Stimulated activated effector memory CD8-positive, alpha-beta T cell treated with anti-CD3 and anti-CD28 coated beads, Interleukin-12 subunit alpha, Interleukin-12 subunit beta, amount 100 ng/mL, for 72 hours (primary cell): Measurements from ENCODE around the gene NSUN2.
A peak's percentile ranks its signal among the peaks of the same experiment; 100 is the strongest.

Source experiments
- ATAC-seq: fragments of 150-1000 bp; cut with Tn5 transposase; 2 replicates; pipeline ENCODE4 v1.10.0; 2021
- DNase-seq, 2 donors: peaks; one replicate each; pipeline ENCODE4 v3.0.0; 2021 to 2022; ENCODE audit warnings: low spot score in 2 of 2
- H3K27ac Mint-ChIP-seq: one replicate; pipeline ENCODE4 v1.8.0; 2022; ENCODE audit warnings: mild to moderate bottlenecking, mixed read lengths
- H3K36me3 Mint-ChIP-seq: one replicate; pipeline ENCODE4 v1.8.0; 2022; ENCODE audit warnings: mild to moderate bottlenecking, mixed read lengths
- H3K4me1 Mint-ChIP-seq: one replicate; pipeline ENCODE4 v1.8.0; 2022; ENCODE audit warnings: mixed read lengths
- H3K4me3 Mint-ChIP-seq: one replicate; pipeline ENCODE4 v1.8.0; 2022; ENCODE audit warnings: mild to moderate bottlenecking, mixed read lengths
- H3K9me3 Mint-ChIP-seq: one replicate; pipeline ENCODE4 v1.8.0; 2022; ENCODE audit warnings: mixed read lengths

The NSUN2 gene

GRCh38 chr5:6632324-6632887, 438 bp downstream of the NSUN2 start:
- DNase-seq (no peak), ATAC-seq (peak; percentile 46)
- Mint-ChIP-seq H3K36me3 (peaks cover 61% of the 10 kb centered on the region), H3K4me3 (peak overlapping the region; percentile 94), H3K4me1 (peaks cover 42% of the 10 kb centered on the region), H3K9me3 (no peaks in the 10 kb centered on the region), H3K27ac (peak overlapping the region; percentile 99)

- no peak for DNase-seq
- H3K36me3 Mint-ChIP-seq = peaks cover 70% of the 10 kb centered on the region
- ATAC-seq = no peak
- no peaks in the 10 kb centered on the region for H3K9me3 Mint-ChIP-seq
- peaks cover 33% of the 10 kb centered on the region for H3K4me1 Mint-ChIP-seq
- peak overlapping the region; percentile 94 for H3K4me3 Mint-ChIP-seq
- H3K27ac Mint-ChIP-seq = peak overlapping the region; percentile 99
These were observed 1.4 kb downstream of the NSUN2 start for GRCh38 chr5:6631441-6631840.

GRCh38 chr5:6626508-6626907, 6.3 kb downstream of the NSUN2 start:
- peaks cover 100% of the 10 kb centered on the region for H3K36me3 Mint-ChIP-seq
- H3K4me1 Mint-ChIP-seq = peaks cover 38% of the 10 kb centered on the region
- peaks cover 6% of the 10 kb centered on the region for H3K9me3 Mint-ChIP-seq

DNA sequence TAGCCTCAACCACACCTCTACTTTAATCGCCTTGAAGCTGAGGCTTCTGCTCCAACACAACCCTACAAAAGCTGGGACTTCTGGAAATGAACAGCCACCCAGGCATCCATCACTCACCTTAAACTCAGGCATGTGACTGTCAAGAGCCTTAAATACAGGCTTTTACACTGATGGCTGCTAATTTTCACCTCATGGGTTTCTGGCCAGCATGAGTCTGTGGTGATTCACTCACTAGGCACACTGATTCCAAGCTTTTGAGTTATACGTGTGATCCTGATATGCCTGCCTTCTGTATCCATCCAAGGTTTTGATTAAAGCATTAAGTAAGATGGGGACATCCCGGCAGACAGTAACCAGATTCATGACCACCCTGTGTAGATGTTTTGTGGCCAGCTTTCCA, 8.9 kb downstream of the NSUN2 start:
- Mint-ChIP-seq H3K27ac (peak overlapping the region; percentile 7), H3K4me1 (peaks cover 16% of the 10 kb centered on the region), H3K4me3 (no peak overlapping the region), H3K9me3 (peaks cover 6% of the 10 kb centered on the region), H3K36me3 (peaks cover 100% of the 10 kb centered on the region)
- DNase-seq = no peak
- ATAC-seq = no peak

More at GRCh38 chr5:6626508-6626907, 6.3 kb downstream of the NSUN2 start:
- Mint-ChIP-seq H3K4me3 (no peak overlapping the region), H3K27ac (no peak overlapping the region)
- DNase-seq = no peak
- ATAC-seq = no peak

DNA sequence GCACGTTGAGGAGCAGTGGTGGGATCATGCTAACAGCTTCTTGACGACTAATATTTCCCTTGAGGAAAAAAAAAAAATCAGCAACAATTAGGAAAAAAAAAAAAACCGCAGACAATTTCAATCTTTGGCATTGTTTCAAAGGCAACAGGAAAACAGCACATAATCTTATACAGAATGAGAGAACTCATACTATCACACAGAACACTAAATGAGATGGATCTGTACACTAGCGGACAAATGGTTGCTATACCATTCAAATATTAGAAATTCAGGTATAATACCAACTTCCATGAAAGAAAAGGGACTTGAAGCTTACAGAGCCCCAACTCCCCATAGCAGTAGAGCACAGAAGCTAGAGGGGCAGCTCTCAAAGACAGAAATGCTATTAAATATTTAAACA, 9.6 kb downstream of the NSUN2 start:
- ATAC-seq (no peak), DNase-seq (no peak)

DNA sequence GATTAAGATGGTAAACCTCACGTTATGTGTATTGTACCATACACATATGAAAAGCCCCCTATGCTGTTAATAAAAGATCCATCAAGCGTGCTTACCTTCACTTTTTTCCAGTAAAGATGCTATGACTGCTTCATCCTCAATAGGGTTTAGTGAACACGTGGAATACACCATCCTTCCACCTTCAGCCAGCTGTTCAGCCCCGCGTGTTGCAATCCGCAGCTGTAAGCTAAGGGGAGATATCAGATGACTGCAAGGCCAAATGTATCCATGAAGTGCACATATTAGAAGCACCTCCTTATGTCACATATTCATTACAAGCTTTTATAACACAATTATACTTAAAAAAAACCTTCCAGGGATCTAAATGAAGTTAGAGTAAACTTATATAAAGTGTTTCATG, 16.2 kb downstream of the NSUN2 start:
- DNase-seq = no peak
- Mint-ChIP-seq H3K9me3 (no peaks in the 10 kb centered on the region), H3K4me1 (peaks cover 30% of the 10 kb centered on the region), H3K27ac (no peak overlapping the region), H3K36me3 (peaks cover 100% of the 10 kb centered on the region), H3K4me3 (no peak overlapping the region)
- ATAC-seq = no peak

More for the DNA sequence above, 9.6 kb downstream of the NSUN2 start:
- Mint-ChIP-seq H3K36me3 (peaks cover 100% of the 10 kb centered on the region), H3K4me1 (peaks cover 21% of the 10 kb centered on the region), H3K27ac (no peak overlapping the region), H3K9me3 (peaks cover 6% of the 10 kb centered on the region), H3K4me3 (no peak overlapping the region)

- ATAC-seq (no peak), DNase-seq (no peak)
- Mint-ChIP-seq H3K27ac (peak overlapping the region; percentile 30), H3K9me3 (no peaks in the 10 kb centered on the region), H3K4me3 (no peak overlapping the region), H3K4me1 (peaks cover 34% of the 10 kb centered on the region), H3K36me3 (peaks cover 100% of the 10 kb centered on the region)
These were observed 17.6 kb downstream of the NSUN2 start for GRCh38 chr5:6615034-6615815.

GRCh38 chr5:6611334-6612256, 21.2 kb downstream of the NSUN2 start:
- Mint-ChIP-seq H3K36me3 (peaks cover 100% of the 10 kb centered on the region), H3K4me3 (no peak overlapping the region), H3K9me3 (no peaks in the 10 kb centered on the region), H3K4me1 (peaks cover 29% of the 10 kb centered on the region), H3K27ac (peak overlapping the region; percentile 23)
- ATAC-seq (no peak), DNase-seq (no peak)

DNA sequence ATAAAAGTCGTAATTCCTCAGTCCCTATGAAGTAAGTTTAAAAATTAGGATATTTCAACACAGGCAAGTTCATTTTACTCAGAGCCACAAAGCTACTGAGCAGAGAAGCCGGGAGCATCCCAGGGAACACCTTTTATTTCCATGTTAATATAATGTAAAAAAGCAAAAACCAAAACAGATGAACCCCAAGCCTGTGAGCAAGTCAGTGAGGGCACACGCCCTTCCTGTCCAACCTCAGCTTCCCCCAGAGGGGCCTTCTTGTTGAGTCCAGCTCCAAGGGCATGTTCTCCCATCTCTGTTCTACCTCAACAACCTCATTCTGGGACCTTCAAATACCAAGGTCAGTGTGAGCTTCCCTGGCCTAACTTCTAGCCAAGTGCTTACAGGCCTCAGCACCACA, 24.8 kb downstream of the NSUN2 start:
- Mint-ChIP-seq H3K36me3 (peaks cover 100% of the 10 kb centered on the region), H3K4me1 (peaks cover 4% of the 10 kb centered on the region), H3K9me3 (no peaks in the 10 kb centered on the region), H3K27ac (peak overlapping the region; percentile 48), H3K4me3 (no peak overlapping the region)
- no peak for DNase-seq
- no peak for ATAC-seq

GRCh38 chr5:6607559-6607936, 25.3 kb downstream of the NSUN2 start:
- H3K4me1 Mint-ChIP-seq = peaks cover 4% of the 10 kb centered on the region
- H3K4me3 Mint-ChIP-seq = no peak overlapping the region
- H3K36me3 Mint-ChIP-seq = peaks cover 100% of the 10 kb centered on the region
- peak overlapping the region; percentile 48 for H3K27ac Mint-ChIP-seq
- DNase-seq (no peak), ATAC-seq (no peak)
- no peaks in the 10 kb centered on the region for H3K9me3 Mint-ChIP-seq

DNA sequence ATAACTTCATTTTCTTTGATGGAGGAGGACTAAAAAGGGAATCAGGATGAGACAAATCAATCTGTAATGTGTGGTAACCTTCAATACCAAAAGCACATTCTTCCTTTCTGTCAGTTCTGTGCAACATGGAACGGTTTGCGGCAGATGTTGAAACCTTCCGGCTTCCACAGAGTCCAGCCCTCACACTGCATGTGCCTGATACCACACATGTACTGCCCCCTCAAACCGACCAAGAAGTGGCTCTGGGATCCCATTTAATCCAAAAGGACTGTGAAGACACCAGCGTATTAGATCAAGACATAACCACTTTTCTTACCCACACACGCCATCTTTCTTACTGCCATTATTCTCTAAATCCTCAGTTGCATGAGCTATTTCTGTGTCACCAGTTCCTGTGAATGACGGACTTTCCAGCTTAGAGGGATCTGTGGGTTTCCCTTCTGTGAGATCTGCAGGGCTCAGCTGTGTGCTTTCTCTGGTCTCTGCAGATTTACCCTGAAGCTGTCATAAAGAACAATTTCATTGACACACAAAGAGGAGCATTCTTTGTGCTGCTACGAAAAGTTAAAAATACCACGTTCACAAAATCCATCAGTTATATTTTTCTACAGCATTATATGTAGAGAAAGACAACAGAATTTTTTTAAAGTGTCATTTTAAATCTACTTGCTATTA, 25.8 kb downstream of the NSUN2 start:
- Mint-ChIP-seq H3K4me3 (no peak overlapping the region), H3K4me1 (peaks cover 4% of the 10 kb centered on the region), H3K9me3 (no peaks in the 10 kb centered on the region), H3K36me3 (peaks cover 100% of the 10 kb centered on the region), H3K27ac (peak overlapping the region; percentile 48)
- DNase-seq (no peak), ATAC-seq (no peak)

GRCh38 chr5:6604946-6605345, 27.9 kb downstream of the NSUN2 start:
- DNase-seq = no peak
- H3K4me1 Mint-ChIP-seq = no peaks in the 10 kb centered on the region

DNA sequence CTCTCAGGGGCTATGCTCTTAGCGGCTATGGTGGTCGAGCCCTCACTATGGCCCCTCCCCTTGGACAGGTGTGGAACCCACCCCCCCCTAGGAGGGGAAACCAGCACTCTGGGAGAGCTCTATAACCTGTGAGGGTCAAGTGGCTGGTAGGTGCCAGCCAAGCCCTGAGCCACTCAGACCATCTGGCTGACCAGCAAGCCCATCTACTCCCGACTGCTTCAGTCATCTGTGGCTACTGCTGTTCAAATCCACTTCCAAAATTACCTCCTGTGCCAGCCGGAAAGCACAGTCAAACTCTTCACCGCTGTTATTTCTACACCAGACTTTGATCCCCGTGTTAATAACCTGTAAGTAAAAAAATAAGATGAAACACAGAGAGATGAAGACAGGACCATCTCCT, 28.5 kb downstream of the NSUN2 start:
- peaks cover 100% of the 10 kb centered on the region for H3K36me3 Mint-ChIP-seq

More at GRCh38 chr5:6604946-6605345, 27.9 kb downstream of the NSUN2 start:
- Mint-ChIP-seq H3K27ac (no peak overlapping the region), H3K4me3 (no peak overlapping the region), H3K9me3 (no peaks in the 10 kb centered on the region), H3K36me3 (peaks cover 100% of the 10 kb centered on the region)
- no peak for ATAC-seq

GRCh38 chr5:6603643-6604042, 29.2 kb downstream of the NSUN2 start:
- no peak for DNase-seq
- no peak overlapping the region for H3K27ac Mint-ChIP-seq
- no peaks in the 10 kb centered on the region for H3K4me1 Mint-ChIP-seq
- ATAC-seq = no peak
- H3K36me3 Mint-ChIP-seq = peaks cover 100% of the 10 kb centered on the region
- H3K9me3 Mint-ChIP-seq = no peaks in the 10 kb centered on the region
- H3K4me3 Mint-ChIP-seq = no peak overlapping the region

More for the DNA sequence above, 28.5 kb downstream of the NSUN2 start:
- Mint-ChIP-seq H3K4me3 (no peak overlapping the region), H3K4me1 (no peaks in the 10 kb centered on the region), H3K27ac (no peak overlapping the region), H3K9me3 (no peaks in the 10 kb centered on the region)
- no peak for ATAC-seq
- DNase-seq = no peak

DNA sequence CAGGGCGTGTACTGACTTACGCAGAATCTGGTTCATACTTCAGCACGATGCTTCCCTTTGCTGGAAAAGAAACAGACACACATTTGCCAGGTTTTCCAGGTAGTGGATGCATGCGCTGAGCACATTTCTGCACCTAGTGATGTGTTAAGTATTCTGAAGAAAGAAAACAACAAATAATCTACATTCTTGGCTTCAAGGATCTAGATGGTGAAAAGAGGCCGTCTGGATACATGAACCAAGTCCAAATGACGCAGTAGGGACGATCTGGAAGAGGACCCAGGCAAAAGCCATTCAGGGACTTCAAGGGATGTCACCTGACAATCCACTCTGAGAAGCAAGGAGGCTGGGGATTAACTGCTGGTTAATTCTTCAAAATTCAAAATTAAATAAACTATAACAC, 30.4 kb downstream of the NSUN2 start:
- no peak overlapping the region for H3K4me3 Mint-ChIP-seq
- no peaks in the 10 kb centered on the region for H3K9me3 Mint-ChIP-seq
- DNase-seq (no peak), ATAC-seq (no peak)
- peaks cover 100% of the 10 kb centered on the region for H3K36me3 Mint-ChIP-seq
- no peak overlapping the region for H3K27ac Mint-ChIP-seq
- H3K4me1 Mint-ChIP-seq = no peaks in the 10 kb centered on the region
